ENCODE measurements around the gene ZNF662.

DNA sequence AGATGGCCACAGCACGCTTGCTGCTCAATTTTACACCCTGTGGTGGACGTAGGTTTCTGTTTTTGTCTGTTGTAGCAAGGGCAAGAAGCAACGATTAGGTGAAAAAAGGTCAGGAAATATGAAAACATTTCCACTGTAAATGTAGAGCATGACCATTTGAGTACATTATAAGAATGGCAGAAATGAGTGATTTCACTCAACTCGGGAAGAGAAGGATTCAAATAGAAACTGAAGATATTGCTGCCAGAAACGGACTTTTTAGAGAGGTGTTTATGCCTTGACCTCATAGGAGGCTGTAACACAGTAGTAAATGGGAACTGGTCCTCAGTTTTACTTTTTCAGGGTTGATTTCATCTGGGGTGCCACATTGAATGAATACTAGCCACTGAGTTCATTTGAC is 40.1 kb downstream of the ZNF662 start:
- TF ChIP-seq BRCA1 (IDR thresholded peaks at IDR 0.05) (no peak), BRCA1 (CRISPR knock-in tag; IDR thresholded peaks at IDR 0.05) (no peak), CBFB (CRISPR knock-in tag; IDR thresholded peaks at IDR 0.05) (no peak), C11orf30 (IDR thresholded peaks at IDR 0.05; ENCODE audit: low read depth) (no peak), SIN3A (IDR thresholded peaks at IDR 0.05; ENCODE audit: borderline replicate concordance in 2 of 2, control insufficient read depth in 1 of 2, low read depth in 2 of 2, low read length in 2 of 2) (no peak), MAFF (IDR thresholded peaks at IDR 0.05; ENCODE audit: low read length) (no peak), MEIS2 (IDR thresholded peaks at IDR 0.05; ENCODE audit: partially characterized antibody) (no peak)
- TF ChIP-seq, protein P1, sequence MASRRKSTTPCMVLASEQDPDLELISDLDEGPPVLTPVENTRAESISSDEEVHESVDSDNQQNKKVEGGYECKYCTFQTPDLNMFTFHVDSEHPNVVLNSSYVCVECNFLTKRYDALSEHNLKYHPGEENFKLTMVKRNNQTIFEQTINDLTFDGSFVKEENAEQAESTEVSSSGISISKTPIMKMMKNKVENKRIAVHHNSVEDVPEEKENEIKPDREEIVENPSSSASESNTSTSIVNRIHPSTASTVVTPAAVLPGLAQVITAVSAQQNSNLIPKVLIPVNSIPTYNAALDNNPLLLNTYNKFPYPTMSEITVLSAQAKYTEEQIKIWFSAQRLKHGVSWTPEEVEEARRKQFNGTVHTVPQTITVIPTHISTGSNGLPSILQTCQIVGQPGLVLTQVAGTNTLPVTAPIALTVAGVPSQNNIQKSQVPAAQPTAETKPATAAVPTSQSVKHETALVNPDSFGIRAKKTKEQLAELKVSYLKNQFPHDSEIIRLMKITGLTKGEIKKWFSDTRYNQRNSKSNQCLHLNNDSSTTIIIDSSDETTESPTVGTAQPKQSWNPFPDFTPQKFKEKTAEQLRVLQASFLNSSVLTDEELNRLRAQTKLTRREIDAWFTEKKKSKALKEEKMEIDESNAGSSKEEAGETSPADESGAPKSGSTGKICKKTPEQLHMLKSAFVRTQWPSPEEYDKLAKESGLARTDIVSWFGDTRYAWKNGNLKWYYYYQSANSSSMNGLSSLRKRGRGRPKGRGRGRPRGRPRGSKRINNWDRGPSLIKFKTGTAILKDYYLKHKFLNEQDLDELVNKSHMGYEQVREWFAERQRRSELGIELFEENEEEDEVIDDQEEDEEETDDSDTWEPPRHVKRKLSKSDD (conservative IDR thresholded peaks at IDR 0.05; ENCODE audit: low read length), result no peak

All from K562 (cell line).